IPS-15b (cell line): ENCODE results near the gene PLOD3.

Source experiments
- H3K27me3 ChIP-seq: one replicate; pipeline ENCODE4 v1.6.1; 2013; ENCODE audit warnings: low read length; ENCODE audit not compliant: control insufficient read depth, insufficient read depth
- H3K36me3 ChIP-seq: one replicate; pipeline ENCODE4 v1.6.1; 2013; ENCODE audit warnings: low read length; ENCODE audit not compliant: control insufficient read depth, insufficient read depth
- H3K4me1 ChIP-seq: one replicate; pipeline ENCODE4 v1.6.1; 2013; ENCODE audit warnings: mild to moderate bottlenecking, low read length; ENCODE audit not compliant: control insufficient read depth, insufficient read depth
- H3K4me3 ChIP-seq: one replicate; pipeline ENCODE4 v1.5.1; 2013; ENCODE audit warnings: low read depth, low read length
- H3K9ac ChIP-seq: one replicate; pipeline ENCODE4 v1.6.1; 2013; ENCODE audit warnings: low read depth, mild to moderate bottlenecking, low read length
- H3K9me3 ChIP-seq: one replicate; pipeline ENCODE4 v1.6.1; 2013; ENCODE audit warnings: mild to moderate bottlenecking, low read length; ENCODE audit not compliant: control insufficient read depth, insufficient read depth

Gene PLOD3

DNA sequence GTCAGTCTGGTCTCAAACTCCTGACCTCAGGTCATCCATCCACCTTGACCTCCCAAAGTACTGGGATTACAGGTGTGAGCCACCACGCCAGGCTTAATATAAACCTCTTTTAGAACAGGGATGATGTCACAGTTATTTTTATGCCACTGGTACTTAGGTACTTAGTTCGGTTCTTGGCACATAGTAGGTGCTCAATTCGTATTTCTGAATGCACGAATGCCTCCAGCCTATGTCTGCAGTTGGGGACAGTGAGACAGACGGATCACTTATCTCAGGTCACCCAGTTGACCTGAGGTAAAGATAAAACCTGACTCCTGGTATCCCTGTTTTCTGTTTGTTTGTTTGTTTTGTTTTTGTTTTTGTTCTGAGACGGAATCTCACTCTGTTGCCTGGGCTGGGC is 31.2 kb downstream of the PLOD3 start:
- Histone ChIP-seq H3K9ac (no peak overlapping the region), H3K9me3 (no peaks in the 10 kb centered on the region), H3K27me3 (no peaks in the 10 kb centered on the region), H3K4me3 (no peak overlapping the region), H3K4me1 (no peaks in the 10 kb centered on the region), H3K36me3 (no peaks in the 10 kb centered on the region)

DNA sequence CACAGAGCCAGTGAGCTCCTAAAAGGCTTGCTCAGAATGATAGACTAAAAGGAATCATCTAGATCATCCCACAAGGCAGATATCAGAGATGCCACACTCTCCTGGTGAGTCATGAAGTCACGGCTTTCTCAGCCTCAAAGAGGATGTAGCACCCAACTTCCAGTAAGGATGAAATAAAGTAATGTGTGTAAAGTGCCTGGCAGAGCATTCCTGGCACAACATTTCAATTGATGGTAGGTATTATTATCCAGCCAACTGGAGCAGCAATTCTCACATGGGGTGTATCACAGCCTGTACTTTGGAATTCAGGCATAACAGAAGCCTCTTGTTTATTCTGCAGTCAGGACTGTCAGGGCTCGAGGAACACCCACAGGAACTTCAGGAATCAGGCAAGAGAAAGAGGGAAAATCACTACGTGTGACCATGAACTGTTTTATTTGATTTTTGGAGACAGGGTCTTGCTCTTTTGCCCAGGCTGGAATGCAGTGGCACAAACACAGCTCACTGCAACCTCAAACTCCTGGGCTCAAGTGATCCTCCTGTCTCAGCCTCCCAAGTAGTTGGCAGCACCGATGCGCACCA is 32.0 kb downstream of the PLOD3 start:
- no peak overlapping the region for H3K4me3 ChIP-seq
- H3K36me3 ChIP-seq, result no peaks in the 10 kb centered on the region
- no peaks in the 10 kb centered on the region for H3K9me3 ChIP-seq
- H3K9ac ChIP-seq, result no peak overlapping the region
- peaks cover 7% of the 10 kb centered on the region for H3K27me3 ChIP-seq
- H3K4me1 ChIP-seq, result no peaks in the 10 kb centered on the region

DNA sequence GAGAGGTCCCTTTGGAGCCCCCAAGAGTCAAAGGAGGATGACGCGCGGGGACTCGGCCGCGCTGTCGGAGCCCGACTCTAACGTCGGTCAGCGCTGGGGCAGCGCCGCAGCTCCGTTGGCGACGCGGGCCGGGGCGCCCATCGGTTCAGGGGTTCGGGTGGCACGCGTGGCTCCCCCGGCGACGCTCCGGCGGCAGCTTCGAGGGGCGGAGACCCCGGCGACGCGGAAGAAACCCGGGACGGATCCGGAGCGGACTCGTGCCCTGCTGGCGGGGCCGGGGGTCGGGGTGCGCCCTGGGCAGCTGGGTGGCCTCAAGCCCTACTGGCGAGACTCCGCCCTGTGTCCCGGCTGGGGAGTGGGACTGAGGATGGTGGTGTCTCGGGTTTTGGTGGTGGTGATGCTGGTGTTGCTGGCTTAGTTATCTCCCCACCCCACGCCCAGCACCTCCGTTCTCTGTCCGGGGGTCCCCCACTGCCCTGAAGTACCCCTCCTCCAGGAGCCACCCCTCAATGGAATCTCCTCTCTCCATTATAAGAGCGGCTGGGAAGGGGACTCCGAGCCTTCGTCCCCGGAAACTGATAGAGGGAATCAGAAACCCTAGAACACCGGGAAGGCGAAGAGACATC is 37.1 kb downstream of the PLOD3 start, which contains the start of gene NAT16:
TSS of gene NAT16 (minus strand) at position 164 of the 626 bp plus-strand sequence. CDS start 5,486 bp downstream, outside the sequence.
- Histone ChIP-seq H3K36me3 (no peaks in the 10 kb centered on the region), H3K9ac (peak within 1 kb of the TSS; percentile 37), H3K27me3 (peaks cover 40% of the 10 kb centered on the region), H3K9me3 (no peaks in the 10 kb centered on the region), H3K4me1 (no peaks in the 10 kb centered on the region), H3K4me3 (peak within 1 kb of the TSS; percentile 53)

DNA sequence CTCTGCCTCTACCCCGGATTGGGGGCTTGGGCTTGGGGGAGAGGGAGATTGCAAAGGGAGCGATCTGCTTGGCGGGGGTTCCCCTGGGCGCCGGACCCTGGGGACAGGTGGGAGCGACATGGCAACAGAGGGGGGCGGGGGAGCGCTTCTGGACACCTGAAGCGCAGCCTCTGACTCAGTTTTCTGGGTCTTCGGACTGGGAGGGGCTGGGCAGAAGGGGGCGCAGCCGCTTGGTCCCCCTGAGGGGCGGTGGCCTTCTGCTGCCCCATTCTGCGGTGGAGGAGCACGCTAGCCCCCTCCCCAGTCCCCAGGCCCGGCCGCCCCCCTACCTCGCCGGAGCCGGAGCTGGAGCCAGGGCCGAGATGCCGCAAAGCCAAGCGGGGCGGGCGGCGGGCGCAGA is 37.7 kb downstream of the PLOD3 start:
- H3K4me3 ChIP-seq, result peak overlapping the region; percentile 53
- no peaks in the 10 kb centered on the region for H3K9me3 ChIP-seq
- H3K36me3 ChIP-seq, result no peaks in the 10 kb centered on the region
- no peak overlapping the region for H3K9ac ChIP-seq
- H3K4me1 ChIP-seq, result no peaks in the 10 kb centered on the region
- H3K27me3 ChIP-seq, result peaks cover 46% of the 10 kb centered on the region

DNA sequence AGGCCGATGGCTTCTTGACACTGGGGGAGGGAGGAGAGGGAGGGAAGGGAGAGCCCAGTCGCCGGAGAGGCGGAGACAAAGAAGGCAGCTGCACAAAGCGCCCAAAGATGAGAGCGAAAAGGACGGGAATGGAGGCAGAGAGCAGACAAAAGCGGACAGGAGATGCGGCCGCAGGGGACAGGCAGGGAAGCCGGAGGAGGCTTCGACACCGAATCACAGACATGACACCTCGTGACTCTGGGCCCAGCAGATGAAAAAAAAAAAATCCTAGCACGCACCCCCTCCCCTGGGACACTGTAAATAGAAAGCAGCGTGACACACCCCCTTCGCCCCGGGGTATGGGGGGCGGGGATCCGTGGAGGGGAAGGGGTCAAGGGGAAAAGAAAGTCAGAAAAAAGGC is 38.3 kb downstream of the PLOD3 start:
- no peak overlapping the region for H3K9ac ChIP-seq
- no peaks in the 10 kb centered on the region for H3K9me3 ChIP-seq
- H3K36me3 ChIP-seq, result no peaks in the 10 kb centered on the region
- peaks cover 52% of the 10 kb centered on the region for H3K27me3 ChIP-seq
- H3K4me1 ChIP-seq, result no peaks in the 10 kb centered on the region
- peak overlapping the region; percentile 53 for H3K4me3 ChIP-seq

DNA sequence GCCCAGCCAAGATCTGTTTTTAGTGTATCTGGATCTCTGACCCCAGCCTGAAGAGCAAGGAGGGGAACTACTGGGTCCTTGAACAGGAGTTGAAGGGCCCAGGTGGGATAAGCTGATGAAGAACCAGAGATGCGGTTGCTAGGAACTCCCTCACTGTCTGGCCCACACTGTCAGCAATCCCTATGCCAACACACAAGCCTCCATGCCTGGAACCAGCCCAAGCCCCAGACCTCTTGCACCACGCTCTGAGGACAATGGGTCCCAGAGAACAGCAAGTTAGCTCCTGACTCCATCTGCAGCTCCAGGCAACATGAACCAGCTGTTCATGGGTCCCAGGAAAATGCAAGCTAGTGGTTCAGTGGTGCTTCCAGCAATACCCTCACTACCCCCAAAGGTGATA is 39.7 kb downstream of the PLOD3 start:
- Histone ChIP-seq H3K27me3 (peaks cover 66% of the 10 kb centered on the region), H3K36me3 (no peaks in the 10 kb centered on the region), H3K4me1 (peaks cover 4% of the 10 kb centered on the region), H3K9me3 (no peaks in the 10 kb centered on the region), H3K9ac (no peak overlapping the region), H3K4me3 (no peak overlapping the region)

DNA sequence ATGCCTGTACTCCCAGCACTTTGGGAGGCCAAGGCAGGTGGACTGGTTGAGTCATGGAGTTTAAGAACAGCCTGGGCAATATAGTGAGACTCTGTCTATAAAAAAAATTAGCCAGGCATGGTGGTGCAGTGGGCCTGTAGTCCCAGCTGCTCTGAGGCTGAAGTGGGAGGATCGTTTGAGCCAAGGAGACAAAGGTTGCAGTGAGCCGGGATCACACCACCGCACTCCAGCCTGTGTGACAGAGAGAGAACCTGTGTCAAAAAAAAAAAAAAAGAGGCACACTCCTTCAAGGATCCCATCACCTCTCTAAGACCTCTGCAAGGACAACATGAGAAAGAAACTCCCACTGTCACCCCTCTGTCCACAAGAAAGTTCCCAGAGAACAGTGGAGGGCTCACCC is 41.7 kb downstream of the PLOD3 start:
- Histone ChIP-seq H3K36me3 (no peaks in the 10 kb centered on the region), H3K9me3 (no peaks in the 10 kb centered on the region), H3K4me1 (peaks cover 8% of the 10 kb centered on the region), H3K9ac (no peak overlapping the region), H3K27me3 (peaks cover 82% of the 10 kb centered on the region), H3K4me3 (no peak overlapping the region)

DNA sequence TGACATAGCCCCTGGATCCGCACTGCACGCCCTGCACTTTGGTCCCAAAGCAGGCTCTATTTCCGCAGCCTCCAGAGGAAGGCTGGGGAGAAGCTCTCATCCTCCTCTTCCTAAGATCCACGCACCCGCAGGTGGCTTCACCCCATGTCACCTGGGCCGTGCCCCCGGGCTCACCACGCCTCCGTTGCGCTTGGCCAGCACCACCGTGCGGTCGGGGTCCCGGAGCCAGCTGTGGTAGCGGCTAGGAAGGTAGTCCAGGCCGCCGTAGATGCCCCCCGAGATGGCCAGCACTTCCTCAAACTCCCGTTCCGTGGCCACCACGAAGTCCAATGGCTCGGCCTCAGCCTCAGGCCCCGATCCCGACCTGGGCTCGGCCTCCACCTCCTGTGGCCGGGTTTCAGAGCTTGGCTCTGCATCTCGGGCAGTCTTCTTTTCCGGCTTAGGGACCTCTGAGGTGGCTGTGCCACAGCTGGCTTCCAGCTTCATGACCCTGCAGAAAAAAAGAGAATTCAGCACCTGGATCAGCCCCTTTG is 43.0 kb downstream of the PLOD3 start:
- Histone ChIP-seq H3K27me3 (peaks cover 90% of the 10 kb centered on the region), H3K9me3 (no peaks in the 10 kb centered on the region), H3K9ac (no peak overlapping the region)

DNA sequence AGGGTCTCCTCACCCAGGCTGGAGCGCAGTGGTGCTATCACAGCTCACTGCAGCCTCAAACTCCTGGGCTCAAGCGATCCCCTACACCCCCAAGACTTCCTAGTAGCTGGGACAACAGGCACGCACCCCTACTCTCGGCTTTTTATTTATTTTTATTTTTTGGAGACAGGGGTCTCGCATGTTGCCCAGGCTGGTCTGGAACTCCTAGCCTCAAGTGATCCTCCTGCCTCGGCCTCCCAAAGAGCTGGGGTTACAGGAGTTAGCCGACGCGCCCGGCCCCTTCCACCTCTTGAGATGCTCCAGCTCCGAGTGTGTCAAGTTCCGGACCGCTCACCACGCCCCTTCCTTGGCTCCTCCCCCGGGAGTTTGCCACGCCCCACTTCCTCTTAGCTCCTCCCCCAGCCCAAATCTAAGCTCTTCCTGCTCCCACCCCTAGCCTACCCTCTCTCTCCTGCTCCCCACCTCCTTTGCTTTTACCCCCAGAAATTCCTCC is 43.6 kb downstream of the PLOD3 start:
- no peaks in the 10 kb centered on the region for H3K36me3 ChIP-seq
- H3K9ac ChIP-seq, result no peak overlapping the region
- H3K4me1 ChIP-seq, result peaks cover 20% of the 10 kb centered on the region
- peaks cover 96% of the 10 kb centered on the region for H3K27me3 ChIP-seq
- peak overlapping the region; percentile 69 for H3K4me3 ChIP-seq
- no peaks in the 10 kb centered on the region for H3K9me3 ChIP-seq

More for the DNA sequence above, 43.0 kb downstream of the PLOD3 start:
- Histone ChIP-seq H3K4me3 (peak overlapping the region; percentile 69), H3K4me1 (peaks cover 16% of the 10 kb centered on the region), H3K36me3 (no peaks in the 10 kb centered on the region)

DNA sequence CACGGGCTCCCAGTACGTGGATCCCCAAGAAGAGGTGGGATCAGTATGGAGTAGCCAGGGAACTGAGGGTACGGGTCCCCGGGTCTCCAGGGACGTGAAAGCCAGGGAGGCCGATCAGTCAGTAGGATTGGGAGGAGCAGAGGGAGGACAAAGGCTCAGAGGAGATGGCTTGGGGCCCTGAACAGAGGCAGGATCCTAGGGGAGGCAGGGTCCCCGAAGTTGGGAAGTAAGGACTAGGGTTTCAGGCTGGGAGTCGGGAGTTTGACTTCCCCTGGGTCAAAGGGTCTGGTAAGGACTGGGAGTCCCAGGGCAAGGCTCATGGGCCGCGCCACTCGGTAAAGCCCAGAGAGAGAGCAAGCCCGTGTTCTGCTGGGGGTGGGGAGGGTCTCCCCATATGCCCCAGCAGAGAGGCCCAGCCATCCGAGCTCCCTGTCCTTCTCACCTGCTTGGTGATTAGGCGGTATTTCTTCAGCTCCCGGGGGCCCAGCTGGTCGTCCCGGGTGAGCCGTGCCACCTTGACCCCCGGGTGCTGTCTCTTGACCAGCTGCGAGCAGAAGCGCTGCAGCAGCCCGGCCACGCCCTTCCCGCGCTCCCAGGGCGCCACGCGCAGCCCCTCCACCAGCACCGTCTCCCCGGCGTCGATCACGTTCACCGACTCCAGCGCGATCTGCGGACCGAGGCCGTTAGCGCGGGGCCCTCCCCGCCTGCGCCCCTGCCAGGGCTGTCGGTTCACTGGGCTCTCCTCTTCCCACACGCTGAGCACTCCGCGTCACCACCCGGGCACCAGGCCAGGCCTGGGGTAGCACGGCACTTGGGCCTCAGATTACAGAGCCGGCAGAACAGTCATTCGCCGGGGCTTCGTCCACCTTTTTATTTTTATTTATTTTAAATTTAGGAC is 44.3 kb downstream of the PLOD3 start:
- Histone ChIP-seq H3K9me3 (no peaks in the 10 kb centered on the region), H3K36me3 (no peaks in the 10 kb centered on the region), H3K4me3 (peak overlapping the region; percentile 69), H3K9ac (no peak overlapping the region), H3K27me3 (peaks cover 98% of the 10 kb centered on the region), H3K4me1 (peaks cover 26% of the 10 kb centered on the region)

DNA sequence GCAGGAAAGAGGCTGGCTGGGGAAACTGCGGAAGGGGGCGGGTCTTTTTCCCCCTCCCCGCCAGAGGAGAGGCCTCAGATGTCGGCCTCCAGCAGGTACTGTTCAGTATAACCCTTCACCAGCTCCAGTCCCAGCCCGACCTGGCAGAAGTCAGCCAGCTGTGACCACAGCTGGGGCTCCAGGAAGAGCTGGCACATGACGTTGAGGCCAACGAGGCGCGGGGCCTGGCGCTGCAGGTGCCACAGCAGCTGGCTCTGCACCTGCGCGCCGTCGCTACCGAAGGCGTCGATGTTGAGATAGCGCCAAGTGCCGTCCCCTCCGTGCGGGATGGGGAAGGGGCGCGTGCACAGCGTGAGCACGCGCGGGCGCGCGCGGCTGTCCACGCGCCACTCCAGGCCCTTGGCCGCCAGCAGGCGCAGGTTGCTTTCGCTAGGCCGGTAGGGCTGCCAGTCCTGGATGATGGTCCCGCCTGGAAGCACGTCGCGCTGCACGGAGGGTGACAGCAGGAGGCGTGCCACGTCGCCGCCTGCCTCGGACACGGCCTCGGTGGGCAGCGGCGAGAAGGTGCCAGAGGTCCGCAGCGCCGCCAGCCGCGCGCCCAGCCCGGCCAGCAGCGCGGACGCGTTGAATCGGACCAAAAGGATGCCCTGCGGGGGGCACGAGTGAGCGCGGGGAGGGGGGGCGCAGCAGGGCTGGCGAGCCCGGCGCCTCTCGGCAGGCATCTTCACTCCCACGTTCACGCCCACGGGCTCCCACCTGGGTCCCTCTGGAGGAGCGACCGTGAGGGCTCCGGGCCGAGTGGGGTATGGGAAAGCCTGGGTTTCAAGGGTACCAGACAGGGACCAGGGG is 45.2 kb downstream of the PLOD3 start:
- Histone ChIP-seq H3K9ac (no peak overlapping the region), H3K4me1 (peaks cover 33% of the 10 kb centered on the region), H3K27me3 (peaks cover 96% of the 10 kb centered on the region), H3K4me3 (peak overlapping the region; percentile 69), H3K36me3 (no peaks in the 10 kb centered on the region), H3K9me3 (no peaks in the 10 kb centered on the region)
